Mesenteric fat pad (tissue), 1 donor: Measurements from ENCODE around the gene HADHA. TPM values are rescaled to one million over a fixed set of nuclear protein-coding genes. Genes with fewer than 3 reads are reported as not detected.
"Not testable (repeated sequence)": the region's sequence is repeated elsewhere in the genome, so short reads cannot be mapped to it uniquely, and the experiment has no call there.

ENCODE experiments used
- DNase-seq: peaks from one replicate; pipeline ENCODE4 v3.0.0-alpha.2; 2020; ENCODE audit warnings: low spot score
- long read RNA-seq: library from polyadenylated mRNA; unstranded; transcript quantifications from one replicate; pipeline ENCODE4 v2.0.0, GENCODE V29; 2020
- total RNA-seq: library from RNA; stranded (reverse); fragmentation: NEBNext Ultra II Directional; extraction: Animal tissue kit (Norgen Biotek cat#: 25700); gene quantifications from one replicate; pipeline ENCODE4 v1.2.1, GENCODE V29; 2021
- donor health status: DM: yes; HTN: yes; CAD: no.

HADHA gene
- total RNA-seq: 220 TPM
- long read RNA-seq, transcript HADHA-211 (19 exons, 2,158 nt): minor isoform, 6 of 818 reads
- long read RNA-seq, transcript HADHA-201 (20 exons, 3,037 nt): major isoform, 666 of 818 reads
- long read RNA-seq, transcript HADHA-204 (19 exons, 2,982 nt): minor isoform, 7 of 818 reads
- long read RNA-seq, partial matches to known transcripts: 96 of 818 reads
- long read RNA-seq, other reads (novel, unspliced or antisense): 43 of 818 reads

DNA sequence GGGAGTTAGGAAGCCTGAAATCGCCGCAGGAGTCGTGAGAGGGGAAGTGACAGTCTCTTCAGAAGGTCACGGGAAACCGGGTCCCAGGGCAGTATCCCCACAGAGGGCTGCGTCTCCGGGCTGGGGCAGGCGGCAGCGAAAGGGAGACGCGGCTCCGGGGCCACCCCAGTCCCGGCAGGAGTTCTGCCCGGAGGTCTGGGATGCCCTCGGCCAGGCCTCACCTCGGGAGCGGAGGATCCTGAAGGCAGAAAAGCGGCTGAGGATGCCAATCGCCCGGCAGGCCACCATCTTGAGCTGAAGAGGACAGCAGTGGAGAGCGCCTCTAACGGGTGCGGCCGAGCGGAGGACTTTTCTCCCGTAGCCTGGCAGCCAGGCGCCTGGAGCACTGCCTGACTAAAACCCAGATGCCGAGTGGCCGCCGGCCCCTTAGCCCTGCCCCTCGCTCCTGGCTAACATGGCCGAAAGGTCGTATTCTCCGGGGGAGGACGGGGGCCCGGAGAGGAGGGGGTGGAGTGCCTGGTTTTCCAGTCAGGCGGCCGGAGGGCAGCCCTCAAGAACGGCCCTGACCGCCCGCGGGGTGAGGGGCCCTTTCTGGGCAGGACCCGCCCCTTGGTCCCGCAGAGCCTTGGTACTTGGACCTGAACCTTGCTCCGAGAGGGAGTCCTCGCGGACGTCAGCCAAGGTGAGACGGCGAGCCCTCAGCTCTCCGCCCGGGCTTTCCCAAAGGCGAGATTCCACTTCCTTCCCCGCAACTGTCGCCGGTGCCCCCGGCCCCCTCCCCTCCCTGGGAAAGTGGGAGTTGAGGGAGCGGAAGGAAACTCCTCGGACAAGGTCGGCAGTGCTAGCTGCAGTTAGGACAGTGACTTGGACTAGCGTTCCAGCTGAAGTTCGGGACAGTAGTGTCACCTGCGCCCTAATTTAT is at the start of gene HADHA, which contains the start of gene HADHB:
Gene HADHA (minus strand): TSS at position 324 of the 922 bp plus-strand sequence. CDS start 36 bp downstream, at position 288.
Gene HADHB (plus strand): TSS at position 631 of the 922 bp plus-strand sequence. CDS start 9,316 bp downstream, outside the sequence.
- peak; percentile 96 for DNase-seq

DNA sequence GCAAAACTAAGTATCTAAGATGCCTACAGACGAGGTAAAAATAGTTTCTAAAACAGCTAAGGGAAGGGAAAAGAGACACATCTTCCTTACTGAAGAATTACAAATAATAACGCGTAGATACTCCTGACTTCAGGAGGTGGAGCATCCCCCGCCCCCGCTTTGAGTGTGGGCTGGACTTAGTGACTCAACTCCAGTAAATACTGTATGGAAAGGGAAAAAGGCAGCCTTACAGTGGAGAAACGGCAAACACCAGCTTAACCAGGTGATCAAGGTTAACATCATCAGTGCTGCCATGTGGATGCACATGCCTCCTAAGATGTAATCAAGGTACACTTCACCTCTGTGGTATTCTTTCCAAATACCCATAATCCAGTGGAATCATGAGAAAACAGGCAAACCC is 48.2 kb upstream of the HADHA start:
- no peak for DNase-seq

DNA sequence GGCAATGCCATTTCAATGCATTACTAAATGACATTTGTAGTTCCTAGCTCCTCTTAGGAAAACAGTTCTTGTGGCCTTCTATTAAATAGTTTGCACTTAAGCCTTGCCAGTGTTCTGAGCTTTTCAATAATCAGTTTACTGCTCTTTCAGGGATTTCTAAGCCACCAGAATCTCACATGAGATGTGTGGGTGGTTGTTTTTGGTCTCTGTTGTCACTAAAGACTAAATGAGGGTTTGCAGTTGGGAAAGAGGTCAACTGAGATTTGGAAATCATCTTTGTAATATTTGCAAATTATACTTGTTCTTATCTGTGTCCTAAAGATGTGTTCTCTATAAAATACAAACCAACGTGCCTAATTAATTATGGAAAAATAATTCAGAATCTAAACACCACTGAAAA is 45.6 kb upstream of the HADHA start:
- DNase-seq: no peak

DNA sequence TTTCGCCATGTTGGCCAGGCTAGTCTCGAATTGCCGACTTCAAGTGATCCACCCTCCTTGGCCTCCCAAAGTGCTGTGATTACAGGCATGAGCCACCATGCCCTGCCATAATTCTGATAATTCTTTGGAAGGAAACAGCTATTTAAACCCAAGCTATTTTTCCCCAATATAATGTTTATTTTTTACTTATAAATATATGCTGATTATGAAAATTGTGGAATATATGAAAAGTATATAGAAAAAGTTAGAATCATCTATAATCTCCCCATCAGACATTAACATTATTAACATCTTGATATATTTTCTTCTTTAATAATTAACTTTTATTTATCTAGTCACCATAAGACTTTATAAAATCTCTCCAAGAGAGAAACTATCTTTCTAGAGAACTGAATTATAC is 41.5 kb upstream of the HADHA start:
- no peak for DNase-seq

DNA sequence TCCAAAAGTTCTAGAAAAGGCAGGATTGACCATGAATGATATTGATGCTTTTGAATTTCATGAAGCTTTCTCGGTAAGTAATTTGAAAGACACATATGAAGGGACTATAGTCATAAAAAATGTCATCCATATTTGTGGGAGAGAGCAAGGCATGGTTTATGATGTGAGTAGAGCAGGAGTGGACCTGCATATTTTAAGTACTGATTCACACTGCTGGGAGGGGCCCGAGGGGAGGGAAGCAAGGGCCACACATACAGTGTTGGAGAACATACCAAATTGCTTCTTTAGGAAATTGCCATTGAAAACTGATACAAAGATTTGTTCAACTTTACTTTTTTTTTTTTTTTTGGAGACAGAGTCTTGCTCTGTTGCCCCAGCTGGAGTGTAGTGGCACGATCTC is 39.7 kb upstream of the HADHA start:
- no peak for DNase-seq

DNA sequence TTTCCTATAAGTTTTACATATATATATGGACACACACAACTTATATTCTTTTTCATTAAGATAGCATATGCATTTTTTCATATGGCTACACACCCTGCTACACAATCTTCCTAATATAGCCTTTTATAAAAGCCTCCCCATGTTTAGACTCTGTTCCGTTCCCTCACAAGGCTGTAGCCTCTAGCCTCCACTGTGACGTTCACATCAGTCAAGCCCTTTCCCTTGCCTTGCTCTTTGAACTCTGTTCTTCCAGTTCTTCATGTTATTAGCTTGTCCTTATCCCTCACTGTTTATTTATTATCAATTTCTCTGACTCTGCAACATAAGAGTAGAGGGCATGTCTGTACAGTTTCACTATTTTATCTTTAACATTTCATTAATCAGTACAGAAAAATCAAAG is 39.2 kb upstream of the HADHA start:
- no peak for DNase-seq

DNA sequence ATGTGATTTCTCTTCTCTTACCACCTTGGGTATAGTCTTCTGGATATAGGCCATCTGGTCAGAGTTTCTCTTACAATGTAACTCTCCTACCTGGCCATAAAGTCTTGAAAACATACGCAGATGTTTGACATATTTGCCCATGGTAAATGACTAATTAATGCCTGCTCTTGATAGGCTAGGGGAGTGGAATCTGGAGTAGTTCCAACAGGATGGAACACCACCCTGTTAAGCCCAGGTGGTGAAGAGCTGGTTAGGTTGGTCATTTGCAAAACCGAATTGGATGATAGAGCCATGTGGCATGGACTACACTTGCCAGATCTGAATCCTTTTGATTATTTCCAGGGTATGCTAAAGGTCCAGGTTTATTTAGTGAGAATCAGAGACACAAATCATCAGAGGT is 36.8 kb upstream of the HADHA start:
- DNase-seq: no peak

DNA sequence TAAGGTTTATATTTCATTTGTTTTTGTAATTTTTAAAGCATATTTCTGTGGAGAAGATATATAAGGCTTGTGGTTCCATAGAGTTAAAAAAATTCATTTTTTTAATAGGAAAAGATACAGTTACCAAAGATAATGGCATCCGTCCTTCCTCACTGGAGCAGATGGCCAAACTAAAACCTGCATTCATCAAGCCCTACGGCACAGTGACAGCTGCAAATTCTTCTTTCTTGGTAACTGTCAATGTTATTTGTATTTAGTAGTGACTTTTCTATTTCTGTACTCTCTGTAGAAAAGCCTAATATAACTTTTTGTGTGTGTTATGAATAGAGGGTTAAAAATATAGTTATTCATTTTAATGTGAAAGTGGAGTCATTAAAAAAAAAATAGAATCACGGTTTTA is 35.5 kb upstream of the HADHA start:
- no peak for DNase-seq

DNA sequence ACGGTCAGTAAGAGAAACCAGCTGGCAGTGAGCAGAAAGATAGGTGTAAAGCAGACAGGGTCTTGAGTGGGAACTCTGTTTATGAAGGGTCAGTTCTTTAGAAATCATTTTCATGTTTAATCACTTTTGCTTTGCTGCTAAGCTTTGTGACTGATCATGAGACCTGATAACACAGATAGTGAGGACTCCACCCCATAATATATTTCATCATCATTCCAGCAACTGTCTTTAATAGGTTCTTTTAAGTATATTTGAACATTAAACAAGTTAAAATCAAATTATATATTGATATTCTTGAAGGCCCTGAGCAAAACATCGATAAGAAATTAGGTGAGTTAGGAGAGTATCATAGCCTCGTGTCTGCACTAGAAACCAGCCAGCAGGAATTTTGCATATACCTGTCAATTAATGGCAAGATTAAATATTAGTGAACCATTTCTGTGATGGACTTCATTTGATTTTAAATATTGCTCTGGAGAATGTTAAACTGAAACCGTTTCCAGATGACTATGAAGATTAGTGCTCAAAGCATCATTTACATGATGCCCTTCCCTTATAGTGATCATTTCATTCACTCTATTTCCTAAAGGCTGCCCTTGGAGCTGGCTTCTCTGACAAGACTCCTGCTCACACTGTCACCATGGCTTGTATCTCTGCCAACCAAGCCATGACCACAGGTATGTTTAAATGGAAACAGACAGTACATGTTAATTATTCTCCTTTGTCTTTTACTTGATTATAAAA is 32.2 kb upstream of the HADHA start:
- no peak for DNase-seq

DNA sequence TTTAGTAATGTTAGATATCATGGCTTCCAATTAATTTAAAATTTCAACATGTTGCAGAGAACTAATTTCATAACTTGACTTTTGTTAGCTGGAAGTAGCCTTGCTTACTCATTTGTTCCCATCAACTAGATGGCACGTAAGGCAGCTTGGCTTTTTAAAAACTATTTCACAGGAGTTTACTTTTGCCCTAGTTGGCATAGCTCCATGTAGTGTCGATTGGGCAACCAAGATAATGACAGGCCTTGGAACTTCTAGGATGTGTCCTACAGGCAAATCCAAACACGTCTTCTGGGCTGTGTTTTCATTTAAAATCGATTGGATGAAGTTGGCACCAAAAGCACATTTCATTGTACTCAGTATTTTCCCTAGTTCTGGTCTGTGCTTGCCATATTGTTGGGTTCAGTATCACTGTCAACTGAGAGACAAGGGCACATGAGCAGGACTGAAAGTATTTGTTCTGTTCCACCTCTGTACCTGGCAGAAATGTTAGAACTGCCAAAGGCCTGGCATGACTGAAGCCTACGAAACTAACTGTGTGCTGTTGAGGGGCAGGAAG is 29.7 kb upstream of the HADHA start:
- no peak for DNase-seq

DNA sequence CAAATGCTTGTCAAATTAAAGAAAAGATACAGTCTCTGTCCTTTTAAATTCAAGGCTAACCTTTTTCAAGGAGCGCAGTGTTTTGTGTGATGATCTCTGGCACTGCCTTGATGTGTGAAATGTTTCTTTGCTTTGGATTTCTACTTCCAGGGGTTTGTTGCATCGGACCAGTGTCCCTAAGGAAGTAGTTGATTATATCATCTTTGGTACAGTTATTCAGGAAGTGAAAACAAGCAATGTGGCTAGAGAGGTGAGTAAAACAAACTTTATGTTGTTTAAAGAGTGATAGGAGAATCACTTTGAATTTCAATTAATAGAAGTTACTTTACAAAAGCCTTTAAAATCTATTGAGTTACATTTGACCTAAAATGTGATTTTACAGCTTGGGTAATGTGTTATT is 29.1 kb upstream of the HADHA start:
- no peak for DNase-seq

DNA sequence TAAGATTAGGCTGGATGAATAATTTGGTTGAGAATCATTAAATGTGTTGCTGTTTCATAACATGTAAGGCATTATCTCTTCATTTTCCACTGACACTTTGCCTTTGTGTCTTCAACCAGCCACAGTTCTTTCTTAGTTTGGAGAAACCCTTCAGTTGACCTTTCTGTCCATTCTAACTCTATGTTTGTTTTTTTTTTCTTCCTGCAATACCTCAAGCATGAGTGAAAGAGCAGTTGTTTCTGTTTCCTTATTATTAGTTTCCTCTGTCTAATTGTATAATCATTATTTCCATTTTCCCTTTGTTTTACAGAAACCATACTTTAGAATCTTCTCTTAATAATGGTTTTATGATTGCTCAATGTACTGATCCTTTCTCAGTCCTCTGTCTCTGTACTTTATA is 25.9 kb upstream of the HADHA start:
- DNase-seq: no peak

DNA sequence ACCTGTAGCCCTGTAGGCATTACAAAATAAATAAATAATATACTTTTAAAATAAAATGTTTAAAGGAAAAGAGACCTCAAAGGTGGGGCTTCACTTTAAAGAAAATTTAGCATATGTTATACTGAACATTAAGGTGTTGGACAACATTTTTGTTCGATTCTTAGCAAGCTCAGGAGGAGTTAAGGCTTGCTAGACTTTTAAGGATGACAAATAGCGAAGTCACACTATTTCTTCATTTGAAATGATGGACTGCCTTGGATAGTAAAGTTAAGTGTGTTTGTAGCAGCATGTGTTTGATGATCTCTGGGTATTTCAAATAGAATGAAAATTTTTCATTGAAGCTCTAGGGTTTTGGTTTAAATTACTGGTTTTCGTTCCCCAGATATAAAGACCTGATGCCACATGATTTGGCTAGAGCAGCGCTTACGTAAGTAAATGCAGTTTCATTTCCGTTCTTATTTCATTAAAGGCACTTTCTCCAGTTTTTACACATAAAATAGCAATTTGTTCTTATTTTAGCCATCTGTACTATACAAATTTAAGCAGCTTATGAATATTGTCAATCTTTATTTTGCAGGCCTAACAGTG is 25.2 kb upstream of the HADHA start:
- no peak for DNase-seq

DNA sequence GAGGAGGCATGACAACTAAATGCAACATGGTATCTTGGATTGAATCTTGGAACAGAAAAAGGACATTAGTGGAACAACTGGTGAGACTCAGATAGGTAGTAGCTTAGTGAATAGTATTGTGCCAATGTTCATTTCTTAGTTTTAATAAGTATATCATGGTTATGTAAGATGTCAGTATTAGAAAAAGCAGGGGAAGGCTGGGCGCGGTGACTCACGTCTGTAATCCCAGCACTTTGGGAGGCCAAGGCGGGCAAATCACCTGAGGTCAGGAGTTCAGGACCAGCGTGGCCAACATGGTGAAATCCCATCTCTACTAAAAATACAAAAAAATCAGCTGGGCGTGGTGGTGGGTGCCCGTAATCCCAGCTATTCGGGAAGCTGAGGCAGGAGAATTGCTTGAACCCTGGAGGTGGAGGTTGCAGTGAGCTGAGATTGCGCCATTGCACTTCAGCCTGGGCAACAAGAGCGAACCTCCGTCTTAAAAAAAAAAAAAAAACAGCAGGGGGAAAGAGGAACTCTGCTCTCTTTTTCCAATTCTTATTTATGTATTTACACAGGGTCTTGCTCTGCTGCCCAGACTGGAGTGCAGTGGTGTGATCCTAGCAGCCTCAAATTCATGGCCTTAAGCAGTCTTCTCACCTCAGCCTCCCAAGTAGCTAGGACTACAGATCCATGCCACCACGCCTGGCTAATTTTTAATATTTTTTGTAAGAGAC is 24.4 kb upstream of the HADHA start:
- DNase-seq: not testable (repeated sequence)

DNA sequence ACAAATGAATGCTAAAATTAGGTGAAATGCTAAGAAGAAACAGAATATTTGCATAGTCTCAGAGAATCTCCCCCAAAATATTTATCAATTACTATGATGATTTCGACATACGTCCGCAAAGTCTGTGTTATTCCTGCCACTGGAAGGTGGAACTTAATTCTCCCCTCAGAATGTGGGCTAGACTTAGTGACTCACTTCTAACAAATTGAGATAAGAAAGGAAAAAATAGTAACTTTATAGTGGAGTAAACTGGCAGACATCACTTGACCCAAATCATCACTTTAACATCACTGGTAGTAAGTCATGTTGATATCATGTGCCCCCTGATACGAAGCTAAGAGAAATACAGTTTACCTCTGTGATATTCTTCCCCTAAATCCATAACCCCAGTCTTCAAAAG is 23.8 kb upstream of the HADHA start:
- DNase-seq: no peak

DNA sequence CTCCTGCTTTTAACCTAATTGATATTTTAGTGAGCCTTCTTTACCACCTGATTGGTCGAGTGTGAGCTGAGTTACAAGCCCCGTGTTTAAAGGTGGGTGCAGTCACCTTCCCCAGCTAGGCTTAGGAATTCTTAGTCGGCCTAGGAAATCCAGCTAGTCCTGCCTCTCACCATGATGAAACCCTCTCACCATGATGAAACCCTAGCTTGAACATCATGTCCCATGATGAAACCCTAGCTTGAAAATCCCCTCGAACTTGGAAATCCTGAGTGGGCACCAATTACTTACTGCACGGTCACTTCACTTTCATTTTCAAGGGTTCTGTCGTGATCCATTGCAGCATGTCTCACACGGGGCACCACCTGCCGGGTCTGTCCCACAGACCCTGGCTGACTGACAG is 14.4 kb upstream of the HADHA start:
- not testable (repeated sequence) for DNase-seq

DNA sequence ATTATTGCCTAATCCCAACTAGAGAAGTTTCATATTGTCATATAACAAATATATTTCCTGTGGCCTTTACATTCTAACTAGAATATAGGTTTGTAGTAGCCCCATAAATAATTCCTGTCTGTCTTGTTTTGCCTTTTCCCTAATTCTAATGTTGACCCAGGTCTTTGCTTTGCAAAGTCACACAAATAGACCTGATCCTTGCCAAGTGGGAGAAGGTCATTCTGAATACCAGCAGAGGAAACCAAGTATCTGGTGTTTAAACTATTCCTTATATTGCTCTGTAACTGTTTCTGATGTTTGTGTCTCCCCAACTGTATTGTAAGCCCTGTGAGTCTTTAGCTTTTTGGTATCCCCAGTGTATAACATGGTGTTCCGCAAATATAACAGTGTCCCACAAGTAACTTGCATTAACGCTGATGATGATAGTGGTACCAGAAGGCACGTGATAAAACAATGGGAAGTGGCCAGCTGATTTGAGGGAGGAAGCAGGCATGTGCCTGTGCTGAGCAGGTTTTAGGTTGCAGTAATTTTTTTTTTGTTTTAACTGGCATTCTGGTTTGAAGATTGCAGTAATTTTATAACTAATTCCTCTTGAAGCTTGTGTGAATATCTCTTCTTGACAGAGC is 11.4 kb upstream of the HADHA start:
- no peak for DNase-seq

DNA sequence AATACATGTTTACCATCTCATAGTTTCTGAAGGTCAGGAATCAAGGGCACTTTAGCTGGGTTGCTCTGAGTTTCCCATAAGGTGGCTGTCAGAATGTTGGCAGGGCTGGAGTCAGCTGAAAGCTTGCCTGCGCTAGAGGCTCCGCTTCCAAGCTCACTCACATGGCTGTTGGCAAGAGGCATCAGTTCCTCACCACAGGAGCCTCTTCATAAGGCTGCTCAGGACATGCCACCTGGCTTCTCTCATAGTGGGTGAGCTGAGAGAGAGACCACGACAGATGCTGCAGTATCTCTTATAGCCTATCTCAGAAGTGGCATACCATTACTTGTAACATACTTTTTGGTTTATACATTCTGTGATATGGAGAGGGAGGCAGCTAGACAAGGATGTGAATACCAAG is 7.5 kb upstream of the HADHA start:
- no peak for DNase-seq

DNA sequence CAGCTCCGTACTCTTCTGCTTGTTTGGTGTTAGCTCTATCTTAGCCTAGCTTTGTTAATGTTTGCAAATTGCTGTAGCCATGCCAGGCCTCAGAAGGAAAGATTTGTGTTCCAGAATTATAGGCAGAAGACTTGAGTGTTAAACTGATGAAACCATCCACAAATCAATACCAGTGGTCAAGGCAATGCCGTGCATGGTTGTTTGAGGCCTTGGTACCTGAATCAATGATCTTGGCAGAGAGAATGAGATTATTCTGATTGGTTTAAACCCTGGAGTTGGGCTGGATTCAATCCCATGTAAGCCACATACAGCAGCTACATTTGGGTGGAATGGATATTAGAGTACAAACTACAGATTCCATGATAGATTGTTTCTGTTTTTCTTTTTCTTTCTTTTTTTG is 5.2 kb upstream of the HADHA start:
- no peak for DNase-seq

DNA sequence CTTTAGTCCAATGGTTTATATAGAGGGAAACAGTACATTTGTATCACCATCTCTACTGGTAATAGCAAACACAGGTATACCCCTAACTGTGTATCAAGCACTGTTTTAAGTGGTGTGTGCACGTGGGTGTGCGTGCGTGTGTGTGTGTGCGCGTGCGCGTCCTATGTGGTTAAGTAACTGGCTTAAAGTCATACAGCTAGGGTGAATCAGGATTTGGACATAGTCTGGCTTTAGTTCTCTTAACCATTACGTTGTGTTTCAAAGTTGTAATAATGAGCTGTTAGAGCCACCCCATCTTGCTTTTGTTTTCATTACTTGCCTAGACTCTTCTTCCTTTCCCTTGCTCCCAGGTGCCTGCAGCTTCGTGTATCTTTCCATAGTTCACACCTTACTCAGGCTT is 2.4 kb upstream of the HADHA start:
- DNase-seq: no peak
